GM12878 (cell line): ENCODE results near the gene BCR. TPM values are rescaled to one million over a fixed set of nuclear protein-coding genes. Genes with fewer than 3 reads are reported as not detected.

Source experiments
- ATAC-seq: fragments of 200-7000 bp; cut with Tn5 transposase; 3 replicates; pipeline ENCODE4 v1.9.1; 2020; ENCODE audit warnings: mild to moderate bottlenecking, moderate library complexity
- BruUV-seq: library from RNA; stranded (reverse); fragments of 400-500 nt; replicated peaks from 2 replicates; lab custom pipeline; 2021; lab: Mats Ljungman, UMichigan
- CTCF ChIA-PET: fragments of 300-600 bp; sonication (Branson Sonifier 250); formaldehyde crosslinking; extraction: SDS; loops from one replicate; lab custom pipeline; 2021; ENCODE audit warnings: inconsistent platforms; lab: Yijun Ruan, JAX
- POLR2A ChIA-PET: fragments of 350-600 bp; formaldehyde crosslinking; extraction: SDS; loops from one replicate; lab custom pipeline; 2021; ENCODE audit warnings: inconsistent platforms; lab: Charles Lee
- RAD21 ChIA-PET: fragments of 300-600 bp; sonication (Branson Sonifier 250); formaldehyde crosslinking; loops from one replicate; lab custom pipeline; 2023; ENCODE audit warnings: antibody characterized with exemption; ENCODE audit not compliant: unreplicated experiment; lab: Charles Lee
- SMC1A ChIA-PET: fragments of 300-600 bp; sonication (Branson Sonifier 250); formaldehyde crosslinking; loops from one replicate; lab custom pipeline; 2023; ENCODE audit not compliant: unreplicated experiment, uncharacterized antibody; lab: Charles Lee
- DNase-seq: peaks from one replicate; pipeline ENCODE4 v3.0.0-alpha.2; 2011; ENCODE audit warnings: low read depth, low spot score
- FAIRE-seq: peaks from 3 replicates; lab custom pipeline; 2011; peaks lifted over from hg19 to GRCh38; lab: Jason Lieb, UNC
- H2AFZ ChIP-seq: 2 replicates; pipeline ENCODE4 v1.6.0; 2011; ENCODE audit warnings: low read depth, low read length, control low read depth; ENCODE audit not compliant: control insufficient read depth
- H3K27ac ChIP-seq: 2 replicates; pipeline ENCODE4 v1.5.1; 2011; ENCODE audit warnings: control low read depth; ENCODE audit not compliant: control insufficient read depth, insufficient read depth
- H3K27me3 ChIP-seq, 2 experiments: replicated peaks in 1 of 2; 2 replicates each; pipeline versions ENCODE4 v1.6.0 to v1.6.1; 2011; ENCODE audit warnings: low read length in 1 of 2; ENCODE audit not compliant: control insufficient read depth in 2 of 2, insufficient read depth in 2 of 2
- H3K36me3 ChIP-seq, 2 experiments: 2 replicates each; pipeline ENCODE4 v1.5.1; 2011; ENCODE audit warnings: low read length in 1 of 2; ENCODE audit not compliant: control insufficient read depth in 2 of 2, insufficient read depth in 2 of 2
- H3K4me1 ChIP-seq: 2 replicates; pipeline ENCODE4 v1.6.1; 2011; ENCODE audit warnings: mild to moderate bottlenecking, low read length, moderate library complexity, mixed read lengths; ENCODE audit not compliant: control insufficient read depth, insufficient read depth
- H3K4me2 ChIP-seq: 2 replicates; pipeline ENCODE4 v1.6.0; 2011; ENCODE audit warnings: control low read depth; ENCODE audit not compliant: control insufficient read depth, insufficient read depth
- H3K4me3 ChIP-seq: fragments of 200-600 bp; sonication (generic); 2 replicates; pipeline ENCODE4 v1.5.1; 2016
- H3K79me2 ChIP-seq: 2 replicates; pipeline ENCODE4 v1.6.0; 2011; ENCODE audit warnings: low read length; ENCODE audit not compliant: control insufficient read depth, insufficient read depth
- H3K9ac ChIP-seq: 2 replicates; pipeline ENCODE4 v1.8.0; 2011; ENCODE audit warnings: low read length, control low read depth, mixed read lengths; ENCODE audit not compliant: control insufficient read depth, insufficient read depth
- H3K9me3 ChIP-seq: replicated peaks from 3 replicates; pipeline ENCODE4 v1.5.1; 2011; ENCODE audit warnings: mild to moderate bottlenecking, low read length; ENCODE audit not compliant: control insufficient read depth, insufficient read depth
- H4K20me1 ChIP-seq: 2 replicates; pipeline ENCODE4 v1.6.0; 2011; ENCODE audit not compliant: control insufficient read depth, insufficient read depth
- ATF2 ChIP-seq: IDR thresholded peaks from 2 replicates; pipeline ENCODE4 v1.6.1; 2012; ENCODE audit warnings: low read length, inconsistent platforms
- BHLHE40 ChIP-seq, 2 experiments: fragments of 450-650 bp in 1 of 2; IDR thresholded peaks; 2 replicates each; pipeline ENCODE4 v1.6.1; 2011 to 2017; ENCODE audit warnings: low read depth in 2 of 2, borderline replicate concordance in 1 of 2, improper control_type of control experiment in 1 of 2, low read length in 1 of 2, mild to moderate bottlenecking in 1 of 2
- HDAC6 ChIP-seq: fragments of 200-600 bp; sonication (generic); IDR thresholded peaks from one replicate; pipeline ENCODE4 v1.8.0; 2017; ENCODE audit warnings: antibody characterized with exemption; ENCODE audit not compliant: unreplicated experiment
- LARP7 ChIP-seq: fragments of 450-650 bp; IDR thresholded peaks from 2 replicates; pipeline ENCODE4 v1.6.1; 2017; ENCODE audit warnings: mild to moderate bottlenecking
- MLLT1 ChIP-seq: fragments of 450-650 bp; IDR thresholded peaks from 2 replicates; pipeline ENCODE4 v1.6.1; 2016; ENCODE audit warnings: mild to moderate bottlenecking
- MYB ChIP-seq: fragments of 150-350 bp; IDR thresholded peaks from 2 replicates; pipeline ENCODE4 v1.6.1; 2014; ENCODE audit warnings: mild to moderate bottlenecking, low read depth, low read length, borderline replicate concordance
- NBN ChIP-seq: fragments of 450-650 bp; IDR thresholded peaks from 2 replicates; pipeline ENCODE4 v1.6.1; 2016
- NFXL1 ChIP-seq: fragments of 450-650 bp; IDR thresholded peaks from 2 replicates; pipeline ENCODE4 v1.6.1; 2017; ENCODE audit warnings: antibody characterized with exemption, mild to moderate bottlenecking, borderline replicate concordance
- NFYA ChIP-seq: IDR thresholded peaks from 2 replicates; pipeline ENCODE4 v1.6.1; 2011; ENCODE audit warnings: low read depth, mild to moderate bottlenecking, low read length, improper control_type of control experiment, borderline replicate concordance
- NR2C1 ChIP-seq: fragments of 450-650 bp; IDR thresholded peaks from 2 replicates; pipeline ENCODE4 v1.6.1; 2017; ENCODE audit warnings: antibody characterized with exemption, mild to moderate bottlenecking, moderate library complexity
- PML ChIP-seq: IDR thresholded peaks from 2 replicates; pipeline ENCODE4 v1.6.1; 2012; ENCODE audit warnings: low read length, inconsistent platforms
- SP1 ChIP-seq: IDR thresholded peaks from one replicate; pipeline ENCODE4 v1.6.1; 2011; ENCODE audit warnings: low read depth, low read length
- TBL1XR1 ChIP-seq: IDR thresholded peaks from 2 replicates; pipeline ENCODE4 v1.6.1; 2012; ENCODE audit warnings: low read depth, low read length, improper control_type of control experiment
- ZBTB4 ChIP-seq: fragments of 450-650 bp; formaldehyde crosslinking; IDR thresholded peaks from 2 replicates; pipeline ENCODE4 v1.4.0; 2022; ENCODE audit warnings: mild to moderate bottlenecking, moderate library complexity
- ZNF207 ChIP-seq: fragments of 450-650 bp; IDR thresholded peaks from 2 replicates; pipeline ENCODE4 v1.6.1; 2014; ENCODE audit warnings: antibody characterized with exemption, mild to moderate bottlenecking, borderline replicate concordance
- WGBS: methylation state at CpG from one replicate; pipeline ENCODE4 v1.1.6; 2016; ENCODE audit warnings: low lambda C conversion rate; ENCODE audit not compliant: insufficient replicate concordance, insufficient coverage; ENCODE audit errors: missing lambda C conversion rate; 5-methylcytosine and 5-hydroxymethylcytosine counted together
- in situ Hi-C: fragments of 300-500 bp; cut with MboI; formaldehyde crosslinking; loops from 9 replicates; pipeline ENCODE4 v1.14.3; 2018; ENCODE audit warnings: mixed read lengths
- intact Hi-C: fragments of 100-400 bp; cut with micrococcal nuclease; formaldehyde crosslinking; loops from one replicate; pipeline ENCODE4 v1.14.2; 2022; ENCODE audit not compliant: unreplicated experiment
- polyA plus RNA-seq, 11 experiments: library from polyadenylated mRNA; depleted of rRNA in 4 of 11; unstranded in 6 of 11; stranded (reverse) in 5 of 11; fragments of >200 nt; fragmentation: Nextera tagmentation in 4 of 11; fragmentation: Illumina TruSeq in 1 of 11; extraction: Ambion mirVana in 4 of 11; extraction: Trizol in 1 of 11; gene quantifications; 1 replicate in 1 of 11; 2 replicates in 10 of 11; pipeline versions ENCODE4 v1.2.1 to v1.2.3, GENCODE V29; 2011 to 2016; ENCODE audit warnings: inconsistent platforms in 2 of 11, missing spikeins in 2 of 11, low read depth in 1 of 11
- total RNA-seq, 4 experiments: library from RNA; depleted of rRNA in 3 of 4; stranded (reverse); fragments of >200 nt in 3 of 4; fragmentation: Illumina TruSeq in 1 of 4; extraction: Trizol in 1 of 4; gene quantifications; 2 replicates each; pipeline versions ENCODE4 v1.2.1 to v1.2.3, GENCODE V29; 2013 to 2021
- TF ChIP-seq, protein P1 (sequence below): IDR thresholded peaks from 2 replicates; pipeline ENCODE4 v1.6.1; 2012; ENCODE audit warnings: low read depth, low read length, improper control_type of control experiment

Gene BCR
- total and polyA plus RNA-seq, 10 of the 15 experiments (the other 5 are each of a cell fraction or from before 2014, with no cell fraction given): 1.7 to 64.7 (median 18.4) TPM

- no peak for FAIRE-seq
- Histone ChIP-seq H3K9me3 (peaks cover 11% of the 10 kb centered on the region), H3K27me3 (no peaks in the 10 kb centered on the region), H3K4me2 (no peak overlapping the region), H3K9ac (no peak overlapping the region), H3K4me1 (peaks cover 6% of the 10 kb centered on the region; the same call in 1 of the 2 replicates), H3K4me3 (no peak overlapping the region), H2AFZ (no peak overlapping the region), H3K36me3 (peaks cover 0 to 2% of the 10 kb centered on the region in 2 experiments; a peak in 2 of 4 replicates), H4K20me1 (no peaks in the 10 kb centered on the region), H3K27ac (no peak overlapping the region), H3K79me2 (peaks cover 10% of the 10 kb centered on the region)
- TF ChIP-seq ZBTB4 (CRISPR knock-in tag) (no peak), BHLHE40 (IDR thresholded peaks at IDR 0.05; ENCODE audit: borderline replicate concordance in 1 of 2, low read depth in 2 of 2, low read length in 1 of 2) (no peak), ATF2 (no peak), SP1 (no peak), NFYA (no peak), MLLT1 (no peak), LARP7 (no peak), NR2C1 (no peak), NBN (no peak), MYB (no peak), ZNF207 (no peak), HDAC6 (no peak), TBL1XR1 (no peak), PML (no peak), NFXL1 (no peak)
- TF ChIP-seq, protein P1, sequence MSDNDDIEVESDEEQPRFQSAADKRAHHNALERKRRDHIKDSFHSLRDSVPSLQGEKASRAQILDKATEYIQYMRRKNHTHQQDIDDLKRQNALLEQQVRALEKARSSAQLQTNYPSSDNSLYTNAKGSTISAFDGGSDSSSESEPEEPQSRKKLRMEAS: no peak
- no peak for ATAC-seq
- CTCF ChIA-PET: interaction anchor here (0.9 to 1.5 kb wide), 2 partner anchors 11 to 13 kb away, joined by 4 read pairs; no protein-coding TSS in a partner anchor
- in situ Hi-C loops (no loop called here), intact Hi-C loops (no loop called here)
- SMC1A ChIA-PET: interaction anchor here (0.9 to 1.8 kb wide), 3 partner anchors 10 to 46 kb away, joined by 3 to 4 read pairs (median 3); no protein-coding TSS in a partner anchor
- DNase-seq: no peak
- RAD21 ChIA-PET: no interaction called here
- 73% methylated on average over 4 of the region's 4 CpGs for WGBS
- no TSS peak for BruUV-seq
- POLR2A ChIA-PET: interaction anchor here (1.0 to 1.1 kb wide), 2 partner anchors 9 to 36 kb away, joined by 3 read pairs; no protein-coding TSS in a partner anchor
Observed at GRCh38 chr22:23229646-23230045, 49.3 kb downstream of the BCR start.
